Measurements from ENCODE around the gene ZNF581.

The ZNF581 gene

DNA sequence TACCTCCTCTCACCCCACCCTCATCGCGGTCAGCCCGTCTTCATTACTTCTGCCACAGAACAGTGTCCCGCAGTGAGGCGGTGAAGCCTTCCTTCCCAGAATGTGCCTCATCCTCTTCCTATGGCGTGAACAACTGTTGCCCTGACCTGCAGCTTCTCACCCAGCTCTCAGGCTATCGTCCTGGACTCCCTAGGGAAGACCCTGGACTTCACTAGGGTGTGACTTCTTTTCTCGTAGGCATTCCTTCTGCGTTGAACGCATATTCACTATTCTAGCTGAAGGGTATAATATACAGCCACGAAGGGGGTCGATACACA lies 37.0 kb upstream of the ZNF581 start:
- POLR2A ChIA-PET: interaction anchor here (0.5 to 1.5 kb wide), 10 partner anchors 11 to 119 kb away, joined by 3 to 6 read pairs (median 3); partner anchors contain the start of genes ZNF579, ZNF581 and ZNF784
- CTCF ChIA-PET: interaction anchor here (0.7 to 4.3 kb wide), 33 partner anchors 9 to 466 kb away, joined by 3 to 70 read pairs (median 6); partner anchors contain the start of genes NAT14, ZNF579 and ZNF784
- peak overlapping the region; percentile 96 for H3K4me3 ChIP-seq (ENCODE audit: low read depth, low read length)
- DNase-seq (ENCODE audit: low read depth, low spot score): no peak
- TF ChIP-seq, protein P1, sequence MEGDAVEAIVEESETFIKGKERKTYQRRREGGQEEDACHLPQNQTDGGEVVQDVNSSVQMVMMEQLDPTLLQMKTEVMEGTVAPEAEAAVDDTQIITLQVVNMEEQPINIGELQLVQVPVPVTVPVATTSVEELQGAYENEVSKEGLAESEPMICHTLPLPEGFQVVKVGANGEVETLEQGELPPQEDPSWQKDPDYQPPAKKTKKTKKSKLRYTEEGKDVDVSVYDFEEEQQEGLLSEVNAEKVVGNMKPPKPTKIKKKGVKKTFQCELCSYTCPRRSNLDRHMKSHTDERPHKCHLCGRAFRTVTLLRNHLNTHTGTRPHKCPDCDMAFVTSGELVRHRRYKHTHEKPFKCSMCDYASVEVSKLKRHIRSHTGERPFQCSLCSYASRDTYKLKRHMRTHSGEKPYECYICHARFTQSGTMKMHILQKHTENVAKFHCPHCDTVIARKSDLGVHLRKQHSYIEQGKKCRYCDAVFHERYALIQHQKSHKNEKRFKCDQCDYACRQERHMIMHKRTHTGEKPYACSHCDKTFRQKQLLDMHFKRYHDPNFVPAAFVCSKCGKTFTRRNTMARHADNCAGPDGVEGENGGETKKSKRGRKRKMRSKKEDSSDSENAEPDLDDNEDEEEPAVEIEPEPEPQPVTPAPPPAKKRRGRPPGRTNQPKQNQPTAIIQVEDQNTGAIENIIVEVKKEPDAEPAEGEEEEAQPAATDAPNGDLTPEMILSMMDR (IDR thresholded peaks at IDR 0.05; ENCODE audit: insufficient read depth, low read length, missing control alignments): no peak

DNA sequence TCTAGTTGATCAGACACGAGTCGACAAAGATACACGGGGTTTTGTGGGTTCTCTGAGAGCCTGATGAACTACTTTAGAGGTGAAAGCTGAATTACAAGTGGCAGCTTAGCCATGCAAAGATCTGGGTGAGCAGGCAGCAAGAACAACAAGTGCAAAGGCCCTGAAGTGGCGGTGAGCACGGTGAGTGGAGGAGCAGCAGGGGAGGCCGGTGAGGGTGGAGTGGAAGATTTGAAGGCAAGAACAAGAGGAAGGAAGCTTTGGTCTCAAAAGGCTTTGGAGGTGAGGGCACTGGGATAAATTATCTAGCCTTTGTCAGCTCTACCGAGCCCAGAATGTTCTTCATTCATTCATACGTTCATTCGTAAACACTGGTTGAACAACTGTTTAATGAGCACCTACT lies 36.6 kb upstream of the ZNF581 start:
- ChIA-PET POLR2A (interaction anchor here (0.5 to 1.5 kb wide), 6 partner anchors 11 to 120 kb away, joined by 3 to 5 read pairs (median 3); partner anchors contain the start of gene ZNF579), CTCF (interaction anchor here (0.8 to 4.3 kb wide), 28 partner anchors 9 to 466 kb away, joined by 3 to 70 read pairs (median 6); partner anchors contain the start of genes NAT14, ZNF579 and ZNF784)
- no peak for DNase-seq (ENCODE audit: low read depth, low spot score)
- H3K4me3 ChIP-seq (ENCODE audit: low read depth, low read length): peak overlapping the region; percentile 96
- TF ChIP-seq, protein P1 (IDR thresholded peaks at IDR 0.05; ENCODE audit: insufficient read depth, low read length, missing control alignments): no peak

DNA sequence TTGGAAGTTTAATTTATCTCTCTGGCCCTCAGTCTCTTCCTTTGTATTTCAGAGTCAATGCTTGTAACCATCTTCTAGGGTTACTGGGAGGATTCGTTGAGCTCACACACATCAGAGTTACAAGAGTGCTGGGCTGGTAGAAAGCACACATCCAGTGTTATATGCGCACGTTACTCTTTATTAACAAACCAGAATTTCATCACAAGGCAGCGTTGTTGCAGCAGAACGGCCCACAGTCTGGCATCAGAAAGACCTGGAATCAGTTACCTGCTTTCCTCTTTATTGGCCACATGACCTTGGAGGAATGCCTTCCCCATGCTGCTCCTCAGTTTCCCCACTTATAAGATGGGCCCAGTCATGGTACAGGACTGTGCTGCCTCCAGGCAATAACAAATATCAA lies 34.1 kb upstream of the ZNF581 start:
- POLR2A ChIA-PET: no interaction called here
- CTCF ChIA-PET: interaction anchor here (1.0 to 2.7 kb wide), 2 partner anchors 14 to 469 kb away, joined by 3 to 10 read pairs; partner anchors contain the start of gene ZNF784
- TF ChIP-seq, protein P1 (IDR thresholded peaks at IDR 0.05; ENCODE audit: insufficient read depth, low read length, missing control alignments): no peak

DNA sequence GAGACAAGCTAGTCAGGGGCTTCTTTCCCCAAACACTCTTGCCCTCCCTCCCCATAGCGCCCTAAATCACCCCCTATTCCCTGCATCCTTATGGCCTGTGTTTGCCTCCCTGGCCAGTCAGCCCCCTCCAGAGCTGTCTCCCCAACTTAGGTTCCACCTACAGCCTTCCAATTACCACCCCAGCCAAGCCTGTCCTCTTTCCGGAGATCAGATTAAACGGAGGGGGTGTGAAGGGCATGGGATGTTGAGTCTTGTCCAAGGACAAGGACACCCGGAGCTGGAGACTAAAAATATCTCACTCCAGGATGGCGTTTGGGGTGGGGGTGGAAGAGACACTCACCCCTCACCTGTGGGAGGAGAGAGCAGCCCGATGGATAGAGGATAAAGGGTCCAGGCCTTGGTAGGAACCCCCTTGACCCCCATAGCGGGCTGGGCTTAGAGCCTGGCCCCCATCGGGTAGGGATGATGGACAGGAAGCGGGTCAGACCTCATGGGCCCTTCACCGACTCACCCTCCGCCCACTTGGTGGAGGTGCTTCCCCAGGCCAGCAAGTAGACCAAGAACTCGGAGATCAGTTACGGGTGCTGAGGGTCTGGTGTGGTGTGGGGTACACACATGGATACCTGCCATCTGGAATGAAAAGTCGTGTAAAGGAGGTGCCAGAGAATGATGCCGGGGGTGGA lies 32.0 kb upstream of the ZNF581 start:
- POLR2A ChIA-PET: interaction anchor here (1.2 kb wide), 1 partner anchor 13 kb away, joined by 4 read pairs; the partner anchor contains the start of gene ZNF784
- no peak for DNase-seq (ENCODE audit: low read depth, low spot score)
- H3K4me3 ChIP-seq (ENCODE audit: low read depth, low read length): no peak overlapping the region
- CTCF ChIA-PET: interaction anchor here (2.1 to 2.7 kb wide), 3 partner anchors 12 to 107 kb away, joined by 10 to 13 read pairs (median 12); partner anchors contain the start of gene ZNF784
- TF ChIP-seq, protein P1 (IDR thresholded peaks at IDR 0.05; ENCODE audit: insufficient read depth, low read length, missing control alignments): no peak

More for the DNA sequence above, 34.1 kb upstream of the ZNF581 start:
- H3K4me3 ChIP-seq (ENCODE audit: low read depth, low read length): no peak overlapping the region
- no peak for DNase-seq (ENCODE audit: low read depth, low spot score)

DNA sequence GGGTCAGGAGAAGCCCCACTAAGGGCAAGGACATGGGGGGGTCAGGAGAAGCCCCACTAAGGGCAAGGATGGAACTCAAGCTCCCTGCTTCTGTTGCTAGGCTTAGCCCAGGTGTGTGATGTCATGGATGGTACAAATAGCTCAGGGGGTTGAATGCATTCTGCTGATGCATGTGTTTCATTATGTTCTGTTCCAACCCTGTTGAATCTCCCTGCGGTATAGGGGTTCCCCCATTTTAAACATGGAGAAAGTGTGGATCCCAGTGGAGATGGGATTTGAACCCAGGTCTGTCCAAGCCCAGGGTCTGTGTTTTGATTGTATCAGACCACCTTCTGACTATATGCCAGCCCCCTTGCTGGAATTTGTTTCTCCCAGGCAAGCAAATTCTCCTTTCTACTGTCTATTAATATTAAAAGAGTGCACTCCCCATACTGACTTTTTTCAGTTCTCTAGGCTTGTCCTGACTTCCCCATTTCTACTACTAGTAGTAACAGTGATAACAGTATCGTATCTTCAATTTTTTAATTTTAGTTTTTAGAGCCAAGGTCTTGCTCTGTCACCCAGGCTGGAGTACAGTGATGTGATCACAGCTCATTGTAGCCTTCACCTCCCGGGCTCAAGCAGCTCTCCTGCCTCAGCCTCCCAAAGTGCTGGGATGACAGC lies 31.3 kb upstream of the ZNF581 start:
- ChIA-PET CTCF (interaction anchor here (0.9 to 2.7 kb wide), 4 partner anchors 11 to 108 kb away, joined by 3 to 13 read pairs (median 11); partner anchors contain the start of gene ZNF784), POLR2A (interaction anchor here (1.1 to 1.2 kb wide), 2 partner anchors 12 to 42 kb away, joined by 3 to 4 read pairs; partner anchors contain the start of gene ZNF784)
- no peak for DNase-seq (ENCODE audit: low read depth, low spot score)
- TF ChIP-seq, protein P1 (IDR thresholded peaks at IDR 0.05; ENCODE audit: insufficient read depth, low read length, missing control alignments): no peak
- no peak overlapping the region for H3K4me3 ChIP-seq (ENCODE audit: low read depth, low read length)

DNA sequence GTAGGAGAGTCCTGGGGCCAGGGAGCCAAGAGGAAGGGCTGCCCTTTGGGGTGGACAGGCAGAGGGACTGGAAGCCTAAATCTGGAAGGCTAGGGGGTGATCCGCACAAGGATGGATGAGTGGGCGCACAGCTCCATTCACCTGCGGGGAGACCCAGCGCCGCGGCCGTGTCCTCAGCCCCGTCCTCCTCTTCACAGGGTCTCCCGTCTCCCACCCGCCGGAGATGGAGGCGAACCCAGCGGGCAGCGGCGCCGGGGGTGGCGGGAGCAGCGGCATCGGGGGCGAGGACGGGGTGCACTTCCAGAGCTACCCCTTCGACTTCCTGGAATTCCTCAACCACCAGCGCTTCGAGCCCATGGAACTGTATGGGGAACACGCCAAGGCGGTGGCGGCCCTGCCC lies 30.1 kb upstream of the ZNF581 start:
- ChIA-PET POLR2A (no interaction called here), CTCF (interaction anchor here (0.6 kb wide), 1 partner anchor 9 kb away, joined by 4 read pairs; no protein-coding TSS in a partner anchor)
- H3K4me3 ChIP-seq (ENCODE audit: low read depth, low read length): no peak overlapping the region
- no peak for DNase-seq (ENCODE audit: low read depth, low spot score)
- TF ChIP-seq, protein P1 (IDR thresholded peaks at IDR 0.05; ENCODE audit: insufficient read depth, low read length, missing control alignments): no peak
